HEK293 (cell line): ENCODE measurements around the gene COL6A5.

ENCODE experiments used
- CTCF ChIP-seq: fragments of 450-650 bp; formaldehyde crosslinking; IDR thresholded peaks from 2 replicates; pipeline ENCODE4 v1.5.1; 2016; ENCODE audit warnings: missing biosample characterization, missing genetic modification characterization
- GLI2 ChIP-seq: fragments of 450-650 bp; formaldehyde crosslinking; IDR thresholded peaks from 2 replicates; pipeline ENCODE4; 2017; ENCODE audit warnings: missing biosample characterization, missing genetic modification characterization, low read depth, borderline replicate concordance
- KLF1 ChIP-seq: fragments of 450-650 bp; formaldehyde crosslinking; IDR thresholded peaks from 2 replicates; pipeline ENCODE4 v1.5.1; 2016; ENCODE audit warnings: missing biosample characterization, missing genetic modification characterization
- MYNN ChIP-seq: fragments of 450-650 bp; formaldehyde crosslinking; IDR thresholded peaks from 2 replicates; pipeline ENCODE4 v1.5.1; 2016; ENCODE audit warnings: missing biosample characterization, missing genetic modification characterization, borderline replicate concordance
- OVOL3 ChIP-seq: fragments of 450-650 bp; formaldehyde crosslinking; IDR thresholded peaks from 2 replicates; pipeline ENCODE4 v1.5.1; 2016; ENCODE audit warnings: missing biosample characterization, missing genetic modification characterization
- TCF7L2 ChIP-seq: IDR thresholded peaks from 2 replicates; pipeline ENCODE4 v1.6.1; 2011; ENCODE audit warnings: low read depth, mild to moderate bottlenecking, inconsistent platforms, low read length, moderate library complexity, borderline replicate concordance
- ZNF777 ChIP-seq: fragments of 450-650 bp; formaldehyde crosslinking; IDR thresholded peaks from 2 replicates; pipeline ENCODE4 v1.5.1; 2017; ENCODE audit warnings: missing biosample characterization, missing genetic modification characterization, borderline replicate concordance
- TF ChIP-seq, protein P1 (sequence below): fragments of 450-650 bp; formaldehyde crosslinking; IDR thresholded peaks from 2 replicates; pipeline ENCODE4 v1.5.1; 2016; ENCODE audit warnings: missing biosample characterization, missing genetic modification characterization

DNA sequence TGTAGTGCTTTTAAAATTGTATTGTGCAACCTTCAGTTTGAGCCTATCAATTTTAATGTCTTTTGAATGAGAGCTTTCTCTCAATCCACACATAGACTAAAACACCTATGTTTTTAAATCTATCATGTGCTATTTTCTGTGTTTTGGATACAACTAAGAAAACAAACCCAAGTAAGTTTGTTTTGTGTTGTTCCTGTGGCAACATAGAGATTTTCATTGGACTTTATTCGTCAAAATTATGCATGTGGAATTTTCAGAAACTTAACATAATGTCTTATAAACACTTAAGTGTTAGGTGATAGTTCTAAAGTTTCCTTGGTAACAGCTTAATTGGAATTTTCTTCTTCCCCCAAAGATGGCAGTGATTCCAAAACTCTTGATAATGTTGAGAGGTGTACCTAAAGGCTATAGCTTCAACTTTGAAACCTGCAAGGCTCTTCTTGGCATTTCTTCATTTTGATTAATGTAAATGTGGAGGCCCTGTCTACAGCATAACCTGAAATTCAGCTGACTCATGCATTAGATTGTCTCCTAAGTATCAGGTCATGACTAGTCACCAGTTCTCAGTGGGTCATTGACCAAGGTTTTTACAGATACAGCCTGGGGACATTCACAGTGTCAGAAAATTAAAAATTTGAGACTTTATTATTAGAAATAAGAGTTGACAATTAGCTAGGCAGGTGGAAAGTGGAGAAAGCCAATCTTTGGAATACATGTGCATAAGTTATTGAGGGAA is 44.4 kb downstream of the COL6A5 start:
- TF ChIP-seq CTCF (tag by site-specific recombination) (no peak), TCF7L2 (no peak), ZNF777 (tag by site-specific recombination) (no peak), GLI2 (no peak), MYNN (tag by site-specific recombination) (no peak), OVOL3 (tag by site-specific recombination) (no peak), KLF1 (tag by site-specific recombination) (no peak)
- TF ChIP-seq, protein P1, sequence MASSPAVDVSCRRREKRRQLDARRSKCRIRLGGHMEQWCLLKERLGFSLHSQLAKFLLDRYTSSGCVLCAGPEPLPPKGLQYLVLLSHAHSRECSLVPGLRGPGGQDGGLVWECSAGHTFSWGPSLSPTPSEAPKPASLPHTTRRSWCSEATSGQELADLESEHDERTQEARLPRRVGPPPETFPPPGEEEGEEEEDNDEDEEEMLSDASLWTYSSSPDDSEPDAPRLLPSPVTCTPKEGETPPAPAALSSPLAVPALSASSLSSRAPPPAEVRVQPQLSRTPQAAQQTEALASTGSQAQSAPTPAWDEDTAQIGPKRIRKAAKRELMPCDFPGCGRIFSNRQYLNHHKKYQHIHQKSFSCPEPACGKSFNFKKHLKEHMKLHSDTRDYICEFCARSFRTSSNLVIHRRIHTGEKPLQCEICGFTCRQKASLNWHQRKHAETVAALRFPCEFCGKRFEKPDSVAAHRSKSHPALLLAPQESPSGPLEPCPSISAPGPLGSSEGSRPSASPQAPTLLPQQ (tag by site-specific recombination), result no peak
